NCI-H2081 (cell line): ENCODE measurements around the gene CFAP251.

Experiments used
- DNase-seq, 2 experiments: peaks; one replicate each; lab custom pipeline; 2025; lab: John Stamatoyannopoulos, UW

The CFAP251 gene

DNA sequence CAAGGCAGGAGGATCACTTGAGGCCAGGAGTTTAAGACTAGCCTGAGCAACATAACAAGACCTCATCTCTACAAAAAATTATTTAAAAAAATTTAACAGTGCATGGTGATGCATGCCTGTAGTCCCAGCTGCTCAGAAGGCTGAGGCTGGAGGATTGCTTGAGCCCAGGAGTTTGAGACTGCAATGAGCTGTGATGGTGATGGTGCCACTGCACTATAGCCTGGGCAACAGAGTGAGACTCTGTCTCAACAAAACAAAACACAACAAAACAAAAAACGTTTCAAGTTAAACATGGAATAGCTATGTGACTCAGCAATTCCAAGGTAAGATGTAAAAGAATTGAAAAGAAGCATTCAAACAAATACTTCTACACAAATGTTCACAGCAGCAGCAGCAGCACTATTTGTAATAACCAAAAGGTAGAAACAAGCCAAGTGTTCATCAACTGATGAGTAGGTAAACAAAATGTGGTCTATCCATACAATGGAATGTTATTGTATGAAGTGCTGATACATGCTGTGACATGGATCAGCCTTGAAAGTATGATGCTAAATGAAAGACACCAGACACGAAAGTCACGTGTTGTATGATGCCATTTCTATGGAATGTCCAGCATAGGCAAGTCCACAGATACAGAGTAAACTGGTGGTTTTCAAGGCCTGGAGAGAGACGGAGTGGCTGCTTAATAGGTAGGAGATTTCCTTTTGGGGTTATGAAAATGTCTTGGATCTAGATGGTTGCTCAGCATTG is 31.4 kb downstream of the CFAP251 start:
- DNase-seq: no peak

DNA sequence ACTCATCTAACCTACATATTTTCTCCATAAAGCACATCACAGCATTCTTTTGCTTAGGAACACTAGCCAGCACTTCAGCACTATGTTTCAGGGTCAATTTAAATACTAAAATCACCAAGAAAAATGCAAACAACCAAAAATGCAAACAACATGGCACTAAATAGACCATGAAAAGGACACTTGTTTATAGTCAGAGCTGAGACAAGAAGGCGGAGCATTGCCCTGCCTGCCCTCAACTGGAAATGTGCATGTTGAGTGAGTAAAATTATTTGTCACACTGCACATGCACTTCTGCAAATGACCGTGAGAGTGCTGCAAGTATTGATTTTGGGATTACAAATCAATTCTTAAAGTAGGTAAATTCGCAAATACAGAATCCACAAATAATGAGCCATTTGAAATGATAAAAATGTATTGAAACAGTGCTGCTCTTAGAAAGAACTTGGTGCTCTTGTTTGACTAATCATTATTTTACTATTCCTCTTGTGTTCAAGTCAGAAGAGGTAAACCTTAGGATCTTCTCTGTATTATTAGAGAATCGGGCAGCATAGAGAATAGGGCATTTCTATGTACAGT is 34.8 kb downstream of the CFAP251 start:
- DNase-seq: no peak

- DNase-seq: no peak
Measured at GRCh38 chr12:121953695-121954094, 35.3 kb downstream of the CFAP251 start.

DNA sequence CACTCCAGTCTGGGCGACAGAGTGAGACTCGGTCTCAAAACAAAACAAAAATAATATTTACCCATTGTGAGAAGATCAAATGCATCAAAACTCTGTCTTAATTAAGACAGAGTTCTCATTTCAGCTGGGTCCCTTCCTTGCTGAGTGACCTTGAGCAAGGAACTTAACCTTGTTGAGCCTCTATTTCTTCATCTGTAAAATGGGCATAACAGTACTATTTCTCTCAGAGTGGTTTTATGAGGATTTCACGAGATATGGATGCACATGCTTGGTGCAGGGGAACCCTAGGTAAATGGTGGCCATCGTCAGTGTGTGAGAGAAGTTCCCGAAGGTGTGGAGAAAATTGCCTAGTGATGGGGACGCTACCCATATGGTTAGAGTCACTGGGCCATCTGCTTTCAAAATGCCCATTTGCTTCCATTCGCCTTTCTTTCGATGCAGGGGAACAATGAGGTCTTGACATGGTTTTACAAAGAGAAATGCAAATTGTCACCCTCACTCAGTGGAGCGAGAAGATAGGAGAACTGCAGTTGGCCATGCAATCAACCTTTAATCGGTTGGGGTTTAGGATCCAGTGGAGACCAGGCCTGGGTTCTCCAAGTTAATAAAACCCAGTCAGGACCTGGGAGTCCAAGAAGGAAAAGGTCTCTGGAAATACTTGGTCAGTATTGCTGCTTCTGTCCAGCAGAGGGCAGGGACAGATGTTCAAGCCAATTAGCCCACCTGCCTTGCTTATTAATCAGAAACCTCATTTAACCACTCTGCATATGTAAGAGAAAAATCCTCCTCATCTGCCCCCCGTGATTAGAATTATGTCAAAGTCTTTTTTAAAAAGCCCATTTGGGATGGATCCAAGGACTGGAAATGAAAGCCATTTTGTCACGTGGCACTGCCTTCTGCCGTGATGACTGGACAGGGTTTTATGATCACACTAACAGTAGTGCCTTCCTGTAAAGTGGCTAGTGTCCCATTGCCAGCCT is 37.2 kb downstream of the CFAP251 start:
- no peak for DNase-seq

- no peak for DNase-seq
Measured at GRCh38 chr12:121957861-121958515, 39.6 kb downstream of the CFAP251 start.

GRCh38 chr12:121958541-121959240 is 40.3 kb downstream of the CFAP251 start:
- peak in 1 of 2 experiments; percentile 61 for DNase-seq

DNA sequence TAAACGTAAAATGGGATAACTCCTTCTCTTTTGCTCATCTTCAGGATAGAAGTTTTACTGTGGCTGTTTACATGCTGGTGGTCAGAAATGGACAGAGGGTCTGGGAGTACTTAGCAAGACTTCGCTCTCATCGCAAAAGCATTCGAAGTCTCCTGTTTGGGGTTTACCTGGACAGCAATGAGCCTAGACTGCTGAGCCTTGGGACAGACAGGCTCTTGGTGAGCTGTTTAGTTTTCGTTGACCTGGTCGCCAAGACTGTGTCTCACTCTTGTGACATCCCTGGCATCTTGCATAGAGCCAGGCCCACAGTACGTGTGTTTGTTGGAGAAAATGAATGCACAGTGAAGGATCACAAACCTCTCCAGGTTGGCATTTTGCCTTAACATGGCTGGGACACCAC is 42.1 kb downstream of the CFAP251 start:
- no peak for DNase-seq

DNA sequence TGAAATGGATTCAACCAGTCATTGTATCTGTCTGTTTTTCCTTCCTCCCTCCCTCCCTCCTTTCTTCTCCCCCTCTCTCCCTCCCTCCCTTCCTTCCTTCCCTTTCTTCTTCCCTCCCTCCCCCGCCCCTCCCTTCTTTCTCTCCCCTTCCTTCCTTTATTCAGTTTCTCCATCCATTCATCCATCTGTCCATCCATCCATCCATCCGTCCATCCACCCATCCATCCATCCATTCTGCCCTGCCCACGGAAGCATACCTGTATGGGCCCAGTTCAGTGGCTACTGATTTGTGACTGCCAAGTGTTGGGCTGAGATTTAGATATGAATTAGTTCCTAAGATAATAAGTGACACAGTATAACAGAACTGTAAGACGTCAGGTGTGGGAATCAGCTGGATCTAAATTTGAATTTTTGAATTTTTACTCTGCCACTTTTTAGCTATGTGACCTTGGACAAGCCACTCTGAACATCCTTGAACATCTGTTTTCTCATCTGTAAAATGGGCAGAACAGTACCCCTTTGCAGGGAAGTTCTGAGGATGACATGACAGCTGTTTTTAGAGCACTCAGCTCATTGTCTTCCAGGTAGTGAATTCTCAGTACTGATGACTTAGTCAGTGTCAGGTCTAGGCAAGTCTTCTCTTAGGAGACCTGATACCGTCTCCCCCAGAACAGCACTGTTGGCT is 42.9 kb downstream of the CFAP251 start:
- DNase-seq: no peak

- no peak for DNase-seq
Measured at GRCh38 chr12:121963341-121964018, 45.1 kb downstream of the CFAP251 start.

DNA sequence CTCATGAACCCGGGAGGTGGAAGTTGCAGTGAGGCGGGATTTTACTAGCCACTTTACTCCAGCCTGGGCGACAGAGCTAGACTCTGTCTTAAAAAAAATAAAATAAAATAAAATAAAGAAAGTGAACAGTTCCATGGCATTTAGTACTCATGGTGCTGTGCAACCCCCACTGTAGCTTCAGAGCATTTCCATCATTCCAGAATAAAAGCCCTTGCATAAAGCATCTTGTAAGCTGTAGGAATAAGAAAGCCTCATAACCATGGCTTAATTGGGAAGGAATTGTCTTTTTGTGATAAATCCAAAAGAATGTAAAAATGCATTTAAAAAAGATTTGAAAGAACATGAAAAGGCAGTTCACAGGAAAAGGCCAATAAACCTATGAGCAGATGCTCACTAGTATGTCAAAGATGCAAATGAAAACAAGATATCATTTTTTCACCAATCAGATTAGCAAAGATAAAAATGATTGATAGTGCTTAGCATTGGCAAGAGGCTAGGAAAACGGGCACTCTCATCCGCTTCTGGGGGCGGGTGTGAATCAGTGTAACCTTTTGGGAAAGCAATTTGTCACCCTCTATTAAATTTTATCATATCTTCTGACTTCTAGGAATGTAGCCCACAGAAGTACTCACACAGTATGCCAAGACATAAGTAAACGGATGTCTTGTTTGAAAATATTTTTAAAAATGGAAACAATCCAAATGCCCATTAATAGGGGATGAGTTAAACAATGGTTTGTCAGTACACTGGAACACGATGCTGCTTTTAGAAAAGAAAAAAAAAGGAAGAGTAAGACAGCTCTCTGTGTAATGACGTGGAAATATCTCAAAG is 46.6 kb downstream of the CFAP251 start:
- DNase-seq: no peak

DNA sequence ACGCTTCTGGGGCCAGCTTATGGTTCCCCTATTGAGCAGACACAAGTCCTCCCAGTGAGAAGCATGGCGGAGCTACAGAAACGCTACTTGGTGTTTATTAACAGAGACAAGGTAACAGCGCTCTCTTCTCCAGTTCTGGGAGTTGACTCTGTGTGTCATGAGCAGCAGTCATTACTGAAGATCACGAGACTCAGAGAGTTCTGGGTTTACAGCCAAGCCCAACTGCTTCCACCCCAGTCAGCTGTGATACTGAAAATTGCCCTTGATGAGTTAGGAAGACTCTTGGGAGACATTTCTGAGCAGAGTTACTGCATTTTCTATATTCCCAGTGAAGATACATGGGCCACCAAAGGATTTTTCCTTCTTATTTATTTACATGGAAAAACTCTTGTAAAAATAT is 48.6 kb downstream of the CFAP251 start:
- no peak for DNase-seq

GRCh38 chr12:121968876-121969275 is 50.5 kb downstream of the CFAP251 start:
- DNase-seq: no peak

DNA sequence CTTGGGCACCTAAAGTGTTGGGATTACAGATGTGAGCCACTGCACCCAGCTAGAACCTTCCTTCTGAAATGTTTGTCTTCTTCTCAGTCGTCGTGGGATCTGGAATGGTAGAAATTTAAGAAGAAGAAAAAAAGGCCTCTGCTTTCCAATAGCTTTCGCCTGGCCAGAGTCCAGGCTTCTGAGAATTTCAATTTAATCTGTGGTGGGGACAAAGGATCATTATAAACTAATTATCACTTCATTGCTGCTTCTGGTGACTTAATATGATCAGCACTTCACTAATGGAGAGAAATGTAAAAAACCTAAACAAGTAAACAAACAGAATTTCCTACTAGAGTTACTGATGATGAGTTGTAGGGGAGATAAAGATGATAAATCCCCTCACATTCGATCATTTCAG is 51.3 kb downstream of the CFAP251 start:
- no peak for DNase-seq

GRCh38 chr12:121970581-121971300 is 52.3 kb downstream of the CFAP251 start:
- DNase-seq: peak in 1 of 2 experiments; percentile 11

DNA sequence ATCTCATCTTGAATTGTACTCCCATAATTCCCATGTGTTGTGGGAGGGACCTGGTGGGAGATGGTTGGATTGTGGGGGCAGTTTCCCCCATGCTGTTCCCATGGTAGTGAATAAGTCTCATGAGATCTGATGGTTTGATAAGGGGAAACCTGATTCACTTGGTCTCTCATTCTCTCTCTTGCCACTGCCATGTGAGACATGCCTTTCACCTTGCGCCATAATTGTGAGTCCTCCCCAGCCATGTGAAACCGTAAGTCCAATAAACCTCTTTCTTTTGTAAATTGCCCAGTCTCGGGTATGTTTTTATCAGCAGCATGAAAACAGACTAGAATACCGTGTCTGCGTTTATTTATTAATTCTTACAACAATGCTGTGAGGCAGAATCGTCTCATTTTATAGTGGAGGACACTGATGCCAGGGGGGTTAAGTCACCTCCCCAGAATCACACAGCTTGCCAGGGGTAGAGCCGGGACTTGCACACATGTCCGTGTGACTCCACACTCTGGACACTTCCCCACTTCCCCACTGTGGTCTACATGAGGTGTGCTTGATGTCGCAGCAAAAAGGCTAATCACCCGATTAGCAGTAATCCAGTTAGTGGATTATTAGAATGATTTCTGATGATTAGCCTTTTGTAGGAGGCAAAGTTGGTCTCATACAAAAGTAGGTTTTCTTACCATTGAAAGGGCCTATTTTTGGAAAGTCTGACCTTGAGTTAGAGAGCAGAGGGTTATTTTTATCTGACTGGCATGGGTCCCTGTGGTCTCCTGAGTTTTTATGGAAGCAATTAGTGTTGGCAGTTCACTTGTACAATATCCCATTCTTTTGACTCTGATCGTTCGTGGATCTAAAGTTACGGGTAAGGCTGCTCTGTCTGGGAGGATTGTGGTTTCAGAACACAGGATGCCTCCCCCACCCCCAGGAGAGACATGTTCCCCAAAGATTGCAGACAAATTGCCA is 55.9 kb downstream of the CFAP251 start:
- no peak for DNase-seq

DNA sequence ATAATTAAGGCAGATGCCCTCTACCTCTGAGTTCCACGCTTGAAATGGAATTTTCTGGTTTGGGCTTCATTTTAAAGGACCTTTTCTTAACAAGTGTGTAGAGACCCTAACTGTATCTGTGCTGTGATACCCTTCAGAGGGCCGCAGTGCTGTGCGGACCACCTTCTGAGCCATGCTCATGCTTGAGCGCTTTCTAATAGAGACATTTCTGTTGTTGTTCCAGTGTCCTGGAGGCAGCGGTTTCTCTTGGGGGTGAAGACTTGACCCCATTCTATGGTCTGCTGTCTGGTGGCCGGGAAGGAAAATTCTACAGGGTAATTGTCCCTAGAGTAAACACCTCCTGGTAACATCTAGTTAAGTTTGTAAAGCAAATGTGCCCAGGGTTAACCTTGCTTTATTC is 56.6 kb downstream of the CFAP251 start:
- DNase-seq: no peak

DNA sequence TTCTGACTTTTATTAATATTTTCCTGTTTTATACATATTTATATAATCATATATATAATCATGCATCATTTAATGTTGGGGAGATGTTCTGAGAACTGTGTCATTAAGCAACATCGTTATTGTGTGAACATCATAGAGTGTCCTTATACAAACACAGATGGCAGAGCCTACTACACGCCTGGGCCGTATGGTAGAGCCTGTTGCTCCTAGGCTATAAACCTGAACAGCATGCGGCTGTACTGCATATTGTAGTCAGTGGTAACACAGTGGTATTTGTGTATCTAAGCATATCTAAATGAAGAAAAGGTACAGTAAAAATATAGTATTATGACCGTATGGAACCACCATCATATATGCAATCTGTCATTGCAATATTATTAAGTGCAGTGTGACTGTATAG is 58.6 kb downstream of the CFAP251 start:
- DNase-seq: no peak
